Activated T-helper 2 cell treated with anti-CD3 and anti-CD28 coated beads, Interferon-gamma antibody, Interleukin-2, Interleukin-4, amounts not matched to agents 10 μg/mL and 5 μg/mL and 100 μg/mL, durations not matched to agents 14 hours and 24 hours and 36 hours (primary cell): Measurements from ENCODE around the gene GNAI3. TPM values are rescaled to one million over a fixed set of nuclear protein-coding genes. Genes with fewer than 3 reads are reported as not detected.

Experiments used
- DNase-seq: peaks from one replicate; pipeline ENCODE4 v3.0.0; 2021; ENCODE audit warnings: low spot score
- H3K27ac Mint-ChIP-seq: one replicate; pipeline ENCODE4 v1.8.0; 2021; ENCODE audit warnings: mixed read lengths
- H3K27me3 Mint-ChIP-seq: one replicate; pipeline ENCODE4 v1.8.0; 2021; ENCODE audit warnings: low read depth, mixed read lengths
- H3K36me3 Mint-ChIP-seq: one replicate; pipeline ENCODE4 v1.8.0; 2021; ENCODE audit warnings: low read depth, mixed read lengths
- H3K4me1 Mint-ChIP-seq: one replicate; pipeline ENCODE4 v1.8.0; 2021; ENCODE audit warnings: low read depth, mixed read lengths
- H3K4me3 Mint-ChIP-seq: one replicate; pipeline ENCODE4 v1.8.0; 2021; ENCODE audit warnings: low read depth, mild to moderate bottlenecking, moderate library complexity, mixed read lengths
- H3K9me3 Mint-ChIP-seq: one replicate; pipeline ENCODE4 v1.8.0; 2021; ENCODE audit warnings: mixed read lengths
- intact Hi-C: fragments of 100-400 bp; cut with micrococcal nuclease; formaldehyde crosslinking; loops from one replicate; pipeline ENCODE4 v1.15.1; 2023
- total RNA-seq: library from RNA; stranded (reverse); gene quantifications from 2 replicates; pipeline ENCODE4 v1.2.3, GENCODE V29; 2022

Gene GNAI3
- total RNA-seq, 1 donor from 2014 or later = 8.9 TPM

GRCh38 chr1:109567877-109568672 is 19.7 kb downstream of the GNAI3 start:
- peaks cover 19% of the 10 kb centered on the region for H3K4me1 Mint-ChIP-seq
- no peak overlapping the region for H3K27ac Mint-ChIP-seq
- no peaks in the 10 kb centered on the region for H3K27me3 Mint-ChIP-seq
- no peaks in the 10 kb centered on the region for H3K36me3 Mint-ChIP-seq
- H3K4me3 Mint-ChIP-seq = no peak overlapping the region
- intact Hi-C loops = no loop called here
- no peak for DNase-seq
- no peaks in the 10 kb centered on the region for H3K9me3 Mint-ChIP-seq

GRCh38 chr1:109569323-109569722 is 20.9 kb downstream of the GNAI3 start:
- no peaks in the 10 kb centered on the region for H3K36me3 Mint-ChIP-seq
- H3K4me1 Mint-ChIP-seq = peaks cover 17% of the 10 kb centered on the region
- H3K4me3 Mint-ChIP-seq = no peak overlapping the region
- no peak overlapping the region for H3K27ac Mint-ChIP-seq
- intact Hi-C loops = no loop called here
- no peaks in the 10 kb centered on the region for H3K27me3 Mint-ChIP-seq
- H3K9me3 Mint-ChIP-seq = no peaks in the 10 kb centered on the region
- no peak for DNase-seq

GRCh38 chr1:109570414-109570813 is 22.0 kb downstream of the GNAI3 start:
- Mint-ChIP-seq H3K9me3 (no peaks in the 10 kb centered on the region), H3K4me3 (no peak overlapping the region), H3K36me3 (peaks cover 8% of the 10 kb centered on the region), H3K27me3 (no peaks in the 10 kb centered on the region), H3K27ac (no peak overlapping the region), H3K4me1 (peaks cover 15% of the 10 kb centered on the region)
- intact Hi-C loops = no loop called here
- DNase-seq = no peak

GRCh38 chr1:109573785-109574184 is 25.4 kb downstream of the GNAI3 start:
- Mint-ChIP-seq H3K4me1 (peaks cover 10% of the 10 kb centered on the region), H3K4me3 (no peak overlapping the region), H3K27me3 (no peaks in the 10 kb centered on the region), H3K9me3 (no peaks in the 10 kb centered on the region), H3K36me3 (peaks cover 28% of the 10 kb centered on the region), H3K27ac (no peak overlapping the region)
- intact Hi-C loops = no loop called here
- DNase-seq = no peak

GRCh38 chr1:109578947-109579443 is 30.6 kb downstream of the GNAI3 start:
- DNase-seq = no peak
- Mint-ChIP-seq H3K27ac (no peak overlapping the region), H3K4me1 (peaks cover 5% of the 10 kb centered on the region), H3K27me3 (no peaks in the 10 kb centered on the region), H3K4me3 (no peak overlapping the region), H3K36me3 (peaks cover 63% of the 10 kb centered on the region), H3K9me3 (no peaks in the 10 kb centered on the region)
- intact Hi-C loops = no loop called here

- H3K4me3 Mint-ChIP-seq = no peak overlapping the region
- intact Hi-C loops = no loop called here
- no peak for DNase-seq
- H3K9me3 Mint-ChIP-seq = no peaks in the 10 kb centered on the region
- H3K36me3 Mint-ChIP-seq = peaks cover 64% of the 10 kb centered on the region
- no peak overlapping the region for H3K27ac Mint-ChIP-seq
- peaks cover 6% of the 10 kb centered on the region for H3K4me1 Mint-ChIP-seq
- no peaks in the 10 kb centered on the region for H3K27me3 Mint-ChIP-seq
Measured at GRCh38 chr1:109579491-109579890, 31.1 kb downstream of the GNAI3 start.

- Mint-ChIP-seq H3K27me3 (no peaks in the 10 kb centered on the region), H3K9me3 (no peaks in the 10 kb centered on the region), H3K27ac (no peak overlapping the region), H3K36me3 (peaks cover 65% of the 10 kb centered on the region), H3K4me1 (peaks cover 9% of the 10 kb centered on the region), H3K4me3 (no peak overlapping the region)
- intact Hi-C loops = no loop called here
- DNase-seq = no peak
Measured at GRCh38 chr1:109582021-109582420, 33.6 kb downstream of the GNAI3 start.

- DNase-seq = no peak
- Mint-ChIP-seq H3K4me1 (peaks cover 4% of the 10 kb centered on the region), H3K9me3 (no peaks in the 10 kb centered on the region), H3K36me3 (peaks cover 74% of the 10 kb centered on the region), H3K27me3 (no peaks in the 10 kb centered on the region), H3K4me3 (no peak overlapping the region), H3K27ac (no peak overlapping the region)
- intact Hi-C loops = no loop called here
Measured at GRCh38 chr1:109584766-109585165, 36.4 kb downstream of the GNAI3 start.

GRCh38 chr1:109586055-109586454 is 37.6 kb downstream of the GNAI3 start:
- no peaks in the 10 kb centered on the region for H3K27me3 Mint-ChIP-seq
- intact Hi-C loops = no loop called here
- H3K27ac Mint-ChIP-seq = no peak overlapping the region
- no peaks in the 10 kb centered on the region for H3K9me3 Mint-ChIP-seq
- no peak overlapping the region for H3K4me3 Mint-ChIP-seq
- DNase-seq = no peak
- peaks cover 4% of the 10 kb centered on the region for H3K4me1 Mint-ChIP-seq
- H3K36me3 Mint-ChIP-seq = peaks cover 75% of the 10 kb centered on the region

- Mint-ChIP-seq H3K9me3 (no peaks in the 10 kb centered on the region), H3K4me1 (peaks cover 5% of the 10 kb centered on the region), H3K27me3 (no peaks in the 10 kb centered on the region), H3K36me3 (peaks cover 83% of the 10 kb centered on the region), H3K27ac (peak overlapping the region; percentile 7), H3K4me3 (no peak overlapping the region)
- DNase-seq = no peak
- intact Hi-C loops = no loop called here
Measured at GRCh38 chr1:109589177-109589576, 40.8 kb downstream of the GNAI3 start.

- no peak overlapping the region for H3K27ac Mint-ChIP-seq
- intact Hi-C loops = no loop called here
- H3K4me1 Mint-ChIP-seq = peaks cover 3% of the 10 kb centered on the region
- H3K27me3 Mint-ChIP-seq = no peaks in the 10 kb centered on the region
- H3K9me3 Mint-ChIP-seq = no peaks in the 10 kb centered on the region
- H3K36me3 Mint-ChIP-seq = peaks cover 81% of the 10 kb centered on the region
- no peak for DNase-seq
- no peak overlapping the region for H3K4me3 Mint-ChIP-seq
Measured at GRCh38 chr1:109589679-109590078, 41.3 kb downstream of the GNAI3 start.

- no peak overlapping the region for H3K4me3 Mint-ChIP-seq
- intact Hi-C loops = no loop called here
- H3K27ac Mint-ChIP-seq = no peak overlapping the region
- no peaks in the 10 kb centered on the region for H3K9me3 Mint-ChIP-seq
- H3K36me3 Mint-ChIP-seq = peaks cover 74% of the 10 kb centered on the region
- no peaks in the 10 kb centered on the region for H3K27me3 Mint-ChIP-seq
- no peak for DNase-seq
- peaks cover 1% of the 10 kb centered on the region for H3K4me1 Mint-ChIP-seq
Measured at GRCh38 chr1:109592916-109593315, 44.5 kb downstream of the GNAI3 start.

GRCh38 chr1:109595531-109595930 is 47.1 kb downstream of the GNAI3 start:
- peaks cover 1% of the 10 kb centered on the region for H3K4me1 Mint-ChIP-seq
- H3K27me3 Mint-ChIP-seq = no peaks in the 10 kb centered on the region

More at GRCh38 chr1:109595531-109595930, 47.1 kb downstream of the GNAI3 start:
- Mint-ChIP-seq H3K9me3 (no peaks in the 10 kb centered on the region), H3K27ac (no peak overlapping the region), H3K36me3 (peaks cover 66% of the 10 kb centered on the region), H3K4me3 (no peak overlapping the region)
- intact Hi-C loops = no loop called here
- DNase-seq = no peak
